Stimulated activated naive CD4-positive, alpha-beta T cell treated with Interleukin-2 at 50 U/mL for 16 hours (primary cell): ENCODE data around the gene TCEA2.

ENCODE experiments used
- DNase-seq: peaks from one replicate; lab custom pipeline; 2025; lab: John Stamatoyannopoulos, UW

TCEA2 gene

GRCh38 chr20:64065062-64065973, 2.3 kb downstream of the TCEA2 start:
- no peak for DNase-seq

GRCh38 chr20:64065974-64066343, 3.0 kb downstream of the TCEA2 start:
- DNase-seq, result peak; percentile 48

- DNase-seq, result no peak
Observed at GRCh38 chr20:64067005-64067632, 4.1 kb downstream of the TCEA2 start.

GRCh38 chr20:64067733-64068307, 4.8 kb downstream of the TCEA2 start:
- no peak for DNase-seq

GRCh38 chr20:64068386-64069208, 5.6 kb downstream of the TCEA2 start:
- DNase-seq, result no peak

GRCh38 chr20:64069209-64069613, 6.2 kb downstream of the TCEA2 start:
- no peak for DNase-seq

GRCh38 chr20:64069614-64070243, 6.7 kb downstream of the TCEA2 start:
- DNase-seq, result peak; percentile 18

- no peak for DNase-seq
Observed at GRCh38 chr20:64070244-64070993, 7.4 kb downstream of the TCEA2 start.

- DNase-seq, result no peak
Observed at GRCh38 chr20:64071341-64072332, 8.6 kb downstream of the TCEA2 start.

GRCh38 chr20:64072498-64073063, 9.6 kb downstream of the TCEA2 start:
- DNase-seq, result no peak

GRCh38 chr20:64073476-64074183, 10.6 kb downstream of the TCEA2 start:
- DNase-seq, result no peak

GRCh38 chr20:64074184-64074789, 11.3 kb downstream of the TCEA2 start:
- DNase-seq, result no peak

- no peak for DNase-seq
Observed at GRCh38 chr20:64074963-64075362, 12.0 kb downstream of the TCEA2 start.

GRCh38 chr20:64075556-64075955, 12.6 kb downstream of the TCEA2 start:
- DNase-seq, result no peak

GRCh38 chr20:64076061-64076997, 13.3 kb downstream of the TCEA2 start:
- DNase-seq, result no peak

- DNase-seq, result no peak
Observed at GRCh38 chr20:64077094-64077493, 14.1 kb downstream of the TCEA2 start.

GRCh38 chr20:64077541-64077875, 14.5 kb downstream of the TCEA2 start:
- no peak for DNase-seq
